H9 (cell line): ENCODE measurements around the gene HTR2B. TPM values are rescaled to one million over a fixed set of nuclear protein-coding genes. Genes with fewer than 3 reads are reported as not detected.

ENCODE experiments used
- DNase-seq: peaks from one replicate; pipeline ENCODE4 v3.0.0-alpha.2; 2017
- H2AFZ ChIP-seq: one replicate; pipeline ENCODE4 v1.6.1; 2013; ENCODE audit warnings: mild to moderate bottlenecking, low read length, control low read depth, moderate library complexity
- H2AK5ac ChIP-seq: 2 replicates; pipeline ENCODE4 v1.6.1; 2013; ENCODE audit warnings: low read length, control low read depth, mixed read lengths; ENCODE audit not compliant: insufficient read length
- H2BK120ac ChIP-seq: one replicate; pipeline ENCODE4 v1.6.1; 2013; ENCODE audit warnings: low read depth, mild to moderate bottlenecking, low read length, control low read depth, inconsistent platforms; ENCODE audit not compliant: poor library complexity, severe bottlenecking
- H2BK12ac ChIP-seq: 2 replicates; pipeline ENCODE4 v1.6.1; 2013; ENCODE audit warnings: low read length, control low read depth, mixed read lengths, low read depth; ENCODE audit not compliant: insufficient read length
- H2BK15ac ChIP-seq: 2 replicates; pipeline ENCODE4 v1.6.1; 2013; ENCODE audit warnings: low read depth, low read length, control low read depth
- H2BK20ac ChIP-seq: one replicate; pipeline ENCODE4 v1.6.1; 2013; ENCODE audit warnings: low read depth, mild to moderate bottlenecking, low read length, control low read depth, inconsistent platforms; ENCODE audit not compliant: poor library complexity, severe bottlenecking
- H2BK5ac ChIP-seq: 2 replicates; pipeline ENCODE4 v1.6.1; 2013; ENCODE audit warnings: low read length, control low read depth, mixed read lengths; ENCODE audit not compliant: insufficient read length
- H3K14ac ChIP-seq: 2 replicates; pipeline ENCODE4 v1.6.1; 2013; ENCODE audit warnings: low read length, control low read depth; ENCODE audit not compliant: insufficient read depth
- H3K18ac ChIP-seq: 2 replicates; pipeline ENCODE4 v1.6.1; 2013; ENCODE audit warnings: low read depth, mild to moderate bottlenecking, mixed read lengths, low read length, control low read depth; ENCODE audit not compliant: insufficient read length
- H3K23ac ChIP-seq: 2 replicates; pipeline ENCODE4 v1.6.1; 2013; ENCODE audit warnings: low read length, control low read depth, mixed read lengths, low read depth; ENCODE audit not compliant: insufficient read length
- H3K23me2 ChIP-seq: 2 replicates; pipeline ENCODE4 v1.6.1; 2013; ENCODE audit warnings: low read depth, mild to moderate bottlenecking, mixed read lengths, low read length, control low read depth; ENCODE audit not compliant: insufficient read length, poor library complexity, severe bottlenecking
- H3K27ac ChIP-seq: 2 replicates; pipeline ENCODE4 v1.5.1; 2013; ENCODE audit warnings: low read length, control low read depth, mixed read lengths, low read depth; ENCODE audit not compliant: insufficient read length
- H3K27me3 ChIP-seq: 2 replicates; pipeline ENCODE4 v1.6.1; 2013; ENCODE audit warnings: low read length, control low read depth, inconsistent platforms; ENCODE audit not compliant: insufficient read depth
- H3K4ac ChIP-seq: 2 replicates; pipeline ENCODE4 v1.6.1; 2013; ENCODE audit warnings: low read depth, mild to moderate bottlenecking, control low read depth, inconsistent platforms, low read length, moderate library complexity
- H3K4me1 ChIP-seq: 2 replicates; pipeline ENCODE4 v1.6.1; 2013; ENCODE audit warnings: low read length, control low read depth, inconsistent platforms; ENCODE audit not compliant: insufficient read depth
- H3K4me2 ChIP-seq: 2 replicates; pipeline ENCODE4 v1.6.1; 2013; ENCODE audit warnings: low read length, control low read depth, mixed read lengths; ENCODE audit not compliant: insufficient read length, insufficient read depth
- H3K56ac ChIP-seq: 2 replicates; pipeline ENCODE4 v1.6.1; 2013; ENCODE audit warnings: low read depth, mild to moderate bottlenecking, mixed read lengths, low read length, control low read depth; ENCODE audit not compliant: insufficient read length
- H3K79me1 ChIP-seq: 2 replicates; pipeline ENCODE4 v1.6.1; 2013; ENCODE audit warnings: low read depth, mild to moderate bottlenecking, moderate library complexity, low read length, control low read depth, inconsistent platforms; ENCODE audit not compliant: insufficient read depth, poor library complexity, severe bottlenecking
- H3K79me2 ChIP-seq: 2 replicates; pipeline ENCODE4 v1.6.1; 2013; ENCODE audit warnings: low read length, control low read depth, inconsistent platforms; ENCODE audit not compliant: insufficient read depth
- H3K9ac ChIP-seq: 2 replicates; pipeline ENCODE4 v1.6.1; 2013; ENCODE audit warnings: low read length, control low read depth, mixed read lengths; ENCODE audit not compliant: insufficient read length; ENCODE audit errors: extremely low read depth
- H3K9me3 ChIP-seq: one replicate; pipeline ENCODE4 v1.6.1; 2013; ENCODE audit warnings: low read depth, low read length, inconsistent platforms; ENCODE audit not compliant: control insufficient read depth
- H3T11ph ChIP-seq: one replicate; pipeline ENCODE4 v1.6.1; 2013; ENCODE audit warnings: mild to moderate bottlenecking, low read length, control low read depth, inconsistent platforms
- H4K20me1 ChIP-seq: one replicate; pipeline ENCODE4 v1.6.1; 2013; ENCODE audit not compliant: control insufficient read depth, insufficient read length, insufficient read depth
- H4K5ac ChIP-seq: 2 replicates; pipeline ENCODE4 v1.6.1; 2013; ENCODE audit warnings: low read depth, mild to moderate bottlenecking, mixed read lengths, low read length, control low read depth; ENCODE audit not compliant: insufficient read length
- H4K8ac ChIP-seq: replicated peaks from 2 replicates; pipeline ENCODE4 v1.6.1; 2013; ENCODE audit warnings: low read length, control low read depth, mixed read lengths, low read depth; ENCODE audit not compliant: insufficient read length
- H4K91ac ChIP-seq: 2 replicates; pipeline ENCODE4 v1.6.1; 2013; ENCODE audit warnings: low read depth, mild to moderate bottlenecking, moderate library complexity, mixed read lengths, low read length, control low read depth; ENCODE audit not compliant: insufficient read length
- H3K27ac Mint-ChIP-seq, 3 experiments: 2 replicates in 2 of 3; 3 replicates in 1 of 3; pipeline ENCODE4 v1.8.0; 2020 to 2021; ENCODE audit warnings: mixed read lengths in 3 of 3, mild to moderate bottlenecking in 1 of 3, moderate library complexity in 1 of 3
- H3K27me3 Mint-ChIP-seq: 2 replicates; pipeline ENCODE4 v1.8.0; 2021; ENCODE audit warnings: low read depth, mild to moderate bottlenecking, moderate library complexity, mixed read lengths
- H3K36me3 Mint-ChIP-seq, 3 experiments: 2 replicates in 2 of 3; 3 replicates in 1 of 3; pipeline ENCODE4 v1.8.0; 2020 to 2021; ENCODE audit warnings: low read depth in 3 of 3, mixed read lengths in 3 of 3; ENCODE audit not compliant: insufficient read depth in 1 of 3
- H3K4me1 Mint-ChIP-seq, 2 experiments: 2 replicates each; pipeline ENCODE4 v1.8.0; 2020; ENCODE audit warnings: mixed read lengths in 2 of 2
- H3K4me3 Mint-ChIP-seq, 2 experiments: 2 replicates in 1 of 2; 3 replicates in 1 of 2; pipeline ENCODE4 v1.8.0; 2020 to 2021; ENCODE audit warnings: mild to moderate bottlenecking in 2 of 2, mixed read lengths in 2 of 2, moderate library complexity in 1 of 2
- H3K9me3 Mint-ChIP-seq, 2 experiments: 2 replicates in 1 of 2; 3 replicates in 1 of 2; pipeline ENCODE4 v1.8.0; 2020; ENCODE audit warnings: mild to moderate bottlenecking in 2 of 2, mixed read lengths in 2 of 2, moderate library complexity in 1 of 2
- CTCF ChIP-seq: fragments of 200-600 bp; sonication (generic); conservative IDR thresholded peaks from 3 replicates; pipeline ENCODE4 v1.8.0; 2021; ENCODE audit warnings: antibody characterized with exemption, mild to moderate bottlenecking
- WGBS: extraction: QIAGEN DNeasy Blood & Tissue Kit; methylation state at CpG from one replicate; pipeline ENCODE4 v1.1.7; 2013; ENCODE audit warnings: missing lambda C conversion rate, low lambda C conversion rate, mixed read lengths; ENCODE audit not compliant: insufficient read length; ENCODE audit errors: extremely low coverage; 5-methylcytosine and 5-hydroxymethylcytosine counted together
- total RNA-seq: library from RNA; stranded (reverse); gene quantifications from 2 replicates; pipeline ENCODE4 v1.2.1, GENCODE V29; 2021

The HTR2B gene
- total RNA-seq, 1 experiment from 2014 or later = not detected

DNA sequence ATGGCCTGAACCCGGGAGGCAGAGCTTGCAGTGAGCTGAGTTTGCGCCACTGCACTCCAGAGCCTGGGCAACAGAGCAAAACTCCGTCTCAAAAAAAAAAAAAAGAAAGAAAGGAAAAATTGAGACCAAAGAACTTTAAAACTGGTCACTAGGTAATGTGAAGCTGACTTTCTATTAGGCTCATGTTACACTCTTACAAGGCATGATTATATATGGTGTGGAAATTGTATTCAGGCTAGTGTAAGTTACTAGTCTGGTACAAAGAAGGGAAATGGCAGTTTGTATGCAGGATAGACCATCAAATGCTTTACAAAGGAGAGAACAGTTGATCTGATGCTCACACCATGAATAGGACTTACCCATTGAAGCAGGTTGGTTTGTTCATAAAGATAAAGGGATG, 38.2 kb upstream of the HTR2B start:
- Mint-ChIP-seq H3K4me3 (no peak overlapping the region), H3K27me3 (no peaks in the 10 kb centered on the region), H3K27ac (peak overlapping the region in 2 of 3 experiments; percentile 37 to 52; a peak in 2 of 7 replicates), H3K36me3 (peaks cover 10 to 61% (median 31%) of the 10 kb centered on the region in 3 experiments; a peak in 6 of 7 replicates), H3K4me1 (peaks cover 8 to 39% of the 10 kb centered on the region in 2 experiments), H3K9me3 (no peaks in the 10 kb centered on the region)
- H4K91ac ChIP-seq = no peak overlapping the region
- H3K27me3 ChIP-seq = no peaks in the 10 kb centered on the region
- no peak overlapping the region for H3K56ac ChIP-seq
- no peak overlapping the region for H3K9ac ChIP-seq
- no peak overlapping the region for H4K8ac ChIP-seq
- no peaks in the 10 kb centered on the region for H3K23me2 ChIP-seq
- no peak overlapping the region for H3K4me2 ChIP-seq
- no peaks in the 10 kb centered on the region for H3K9me3 ChIP-seq
- H3K23ac ChIP-seq = no peak overlapping the region
- H3K79me2 ChIP-seq = no peaks in the 10 kb centered on the region
- no peak overlapping the region for H4K5ac ChIP-seq
- H2BK20ac ChIP-seq = no peak overlapping the region
- peaks cover 8% of the 10 kb centered on the region; the same call in 1 of the 2 replicates for H3K4me1 ChIP-seq
- no peak overlapping the region for H3K18ac ChIP-seq
- no peak overlapping the region for H2BK120ac ChIP-seq
- H3K14ac ChIP-seq = no peak overlapping the region
- H3K27ac ChIP-seq = peak overlapping the region; percentile 15
- no peak overlapping the region for H2AK5ac ChIP-seq
- no peak overlapping the region for H2BK15ac ChIP-seq
- no peaks in the 10 kb centered on the region for H3K79me1 ChIP-seq
- H2AFZ ChIP-seq = no peak overlapping the region
- no peak for TF ChIP-seq CTCF
- H2BK5ac ChIP-seq = no peak overlapping the region
- no CpG with 5 or more reads among the region's 3 CpGs for WGBS
- DNase-seq = no peak
- no peak overlapping the region for H2BK12ac ChIP-seq
- no peaks in the 10 kb centered on the region for H4K20me1 ChIP-seq
- no peak overlapping the region for H3T11ph ChIP-seq
- no peak overlapping the region for H3K4ac ChIP-seq
